Neuron (in vitro differentiated cells): ENCODE data around the gene G6PC2.
"Not testable (repeated sequence)": the region's sequence is repeated elsewhere in the genome, so short reads cannot be mapped to it uniquely, and the experiment has no call there.

Source experiments
- H2AFZ ChIP-seq: one replicate; pipeline ENCODE4 v1.6.1; 2013; ENCODE audit warnings: low read depth, mild to moderate bottlenecking, inconsistent platforms, low read length, moderate library complexity
- H3K27me3 ChIP-seq: one replicate; pipeline ENCODE4 v1.6.1; 2013; ENCODE audit warnings: low read length; ENCODE audit not compliant: insufficient read depth
- H3K36me3 ChIP-seq: one replicate; pipeline ENCODE4 v1.6.1; 2013; ENCODE audit warnings: low read length; ENCODE audit not compliant: insufficient read depth
- H3K4me1 ChIP-seq: one replicate; pipeline ENCODE4 v1.6.1; 2013; ENCODE audit warnings: low read length; ENCODE audit not compliant: insufficient read depth
- H3K4me3 ChIP-seq: 2 replicates; pipeline ENCODE4 v1.5.1; 2013; ENCODE audit warnings: mild to moderate bottlenecking, low read length, moderate library complexity
- H3K9me3 ChIP-seq: one replicate; pipeline ENCODE4 v1.6.1; 2013; ENCODE audit warnings: low read length

Gene G6PC2

DNA sequence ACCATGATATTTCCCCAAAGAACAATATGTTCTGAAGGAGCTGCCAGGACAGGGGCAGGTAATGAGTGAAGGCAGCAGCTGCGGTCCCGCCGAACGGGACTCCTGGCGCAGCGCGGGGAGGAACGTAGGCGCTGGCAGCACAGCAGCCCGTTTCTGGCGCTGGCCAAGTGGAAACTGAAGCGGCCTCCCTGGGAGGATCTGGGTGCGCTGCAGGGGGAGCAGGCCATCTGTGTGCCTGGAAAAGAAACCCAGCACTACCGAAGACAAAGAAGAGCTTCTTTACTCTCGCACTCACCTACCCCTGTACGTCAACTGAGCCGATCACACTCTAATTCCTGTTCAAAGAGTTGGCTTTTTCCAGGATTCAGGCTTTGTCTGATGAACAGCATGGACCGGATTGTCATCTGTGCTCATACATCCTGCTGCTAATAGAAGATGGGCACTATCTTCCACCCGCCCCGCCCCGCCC, 11.8 kb downstream of the G6PC2 start:
- Histone ChIP-seq H2AFZ (no peak overlapping the region), H3K4me3 (no peak overlapping the region), H3K27me3 (no peaks in the 10 kb centered on the region)

DNA sequence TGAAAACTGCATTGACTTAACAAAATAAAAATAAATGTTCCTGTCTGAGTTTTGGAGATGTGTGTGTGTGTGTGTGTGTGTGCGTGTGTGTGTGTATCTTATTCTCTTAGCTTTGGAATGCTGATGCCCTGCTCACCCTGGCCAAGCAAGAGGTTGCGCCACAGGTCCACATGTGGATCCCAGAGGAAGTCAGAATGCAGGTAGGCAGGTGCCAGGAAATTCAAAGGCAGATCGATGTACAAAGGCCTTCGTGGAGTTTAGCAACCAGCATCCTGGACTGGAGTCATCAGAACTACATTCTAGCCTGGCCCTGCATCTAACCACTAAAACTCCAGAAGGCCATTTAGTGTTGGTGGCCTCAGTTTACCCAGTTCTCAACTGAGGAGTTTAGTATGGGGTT, 12.4 kb downstream of the G6PC2 start:
- Histone ChIP-seq H3K4me3 (no peak overlapping the region), H3K4me1 (peaks cover 14% of the 10 kb centered on the region), H3K36me3 (no peaks in the 10 kb centered on the region), H3K9me3 (no peaks in the 10 kb centered on the region), H2AFZ (no peak overlapping the region), H3K27me3 (no peaks in the 10 kb centered on the region)

More for the DNA sequence above, 11.8 kb downstream of the G6PC2 start:
- Histone ChIP-seq H3K36me3 (no peaks in the 10 kb centered on the region), H3K9me3 (no peaks in the 10 kb centered on the region), H3K4me1 (peaks cover 14% of the 10 kb centered on the region)

DNA sequence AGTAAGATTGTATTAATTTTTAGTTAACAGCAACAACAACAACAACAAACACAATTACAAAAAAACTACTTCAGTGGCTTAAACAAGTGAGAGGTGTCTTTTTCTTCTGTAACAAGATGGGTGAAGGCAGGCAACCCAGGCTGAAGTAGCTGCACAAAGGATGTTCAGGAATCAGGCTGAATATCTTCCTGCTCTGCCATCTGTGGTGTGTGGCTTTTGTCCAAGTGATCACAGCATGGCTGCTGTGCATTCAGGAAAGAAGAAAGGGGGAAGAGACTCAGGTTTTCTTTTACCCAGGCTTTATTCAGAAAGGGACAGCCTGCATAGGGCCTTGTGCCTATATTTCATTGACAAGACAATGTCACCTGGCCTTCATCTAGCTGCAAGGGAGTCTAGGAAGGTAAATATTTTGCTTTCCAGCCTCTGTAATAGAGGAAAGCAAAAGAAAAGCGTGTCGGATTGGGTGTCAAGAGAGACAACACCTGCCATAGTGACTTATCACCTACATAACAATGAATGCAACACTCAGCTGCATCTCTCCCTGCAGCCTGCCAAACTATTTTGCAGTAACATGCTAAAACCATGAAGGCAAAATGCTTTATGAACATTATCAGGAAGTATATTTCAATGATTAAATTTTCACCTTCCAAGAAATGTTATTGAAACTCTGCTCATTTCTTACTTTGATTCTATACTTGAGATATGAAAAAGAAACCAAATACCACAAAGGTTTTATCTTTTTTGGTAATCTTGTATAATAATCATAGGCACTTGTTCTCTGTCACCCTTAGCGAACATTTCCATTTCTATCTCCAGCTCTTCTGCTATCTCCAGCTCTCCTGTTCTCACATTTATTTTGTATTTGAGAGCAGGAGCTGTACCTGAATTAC, 14.6 kb downstream of the G6PC2 start:
- no peaks in the 10 kb centered on the region for H3K9me3 ChIP-seq
- peaks cover 14% of the 10 kb centered on the region for H3K4me1 ChIP-seq
- no peak overlapping the region for H3K4me3 ChIP-seq
- H2AFZ ChIP-seq: no peak overlapping the region
- no peaks in the 10 kb centered on the region for H3K27me3 ChIP-seq
- no peaks in the 10 kb centered on the region for H3K36me3 ChIP-seq

DNA sequence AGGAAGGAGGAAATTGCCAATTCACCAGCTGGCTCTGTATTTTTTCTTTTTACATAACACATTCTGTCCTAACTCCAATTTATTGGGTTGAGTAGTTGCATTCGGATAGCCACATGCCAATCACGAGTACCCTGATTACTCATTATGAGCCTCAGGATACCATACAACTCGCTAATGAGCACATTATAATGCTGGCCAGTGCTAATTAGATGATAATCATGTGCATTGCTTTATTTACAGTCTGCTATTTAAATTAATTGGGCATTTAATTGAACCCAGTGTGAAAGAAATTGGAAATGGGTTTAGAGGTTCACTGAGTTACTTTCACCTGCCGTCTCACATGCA, 15.2 kb downstream of the G6PC2 start:
- Histone ChIP-seq H3K4me3 (no peak overlapping the region), H2AFZ (no peak overlapping the region), H3K4me1 (peaks cover 14% of the 10 kb centered on the region), H3K9me3 (no peaks in the 10 kb centered on the region), H3K27me3 (no peaks in the 10 kb centered on the region), H3K36me3 (no peaks in the 10 kb centered on the region)

DNA sequence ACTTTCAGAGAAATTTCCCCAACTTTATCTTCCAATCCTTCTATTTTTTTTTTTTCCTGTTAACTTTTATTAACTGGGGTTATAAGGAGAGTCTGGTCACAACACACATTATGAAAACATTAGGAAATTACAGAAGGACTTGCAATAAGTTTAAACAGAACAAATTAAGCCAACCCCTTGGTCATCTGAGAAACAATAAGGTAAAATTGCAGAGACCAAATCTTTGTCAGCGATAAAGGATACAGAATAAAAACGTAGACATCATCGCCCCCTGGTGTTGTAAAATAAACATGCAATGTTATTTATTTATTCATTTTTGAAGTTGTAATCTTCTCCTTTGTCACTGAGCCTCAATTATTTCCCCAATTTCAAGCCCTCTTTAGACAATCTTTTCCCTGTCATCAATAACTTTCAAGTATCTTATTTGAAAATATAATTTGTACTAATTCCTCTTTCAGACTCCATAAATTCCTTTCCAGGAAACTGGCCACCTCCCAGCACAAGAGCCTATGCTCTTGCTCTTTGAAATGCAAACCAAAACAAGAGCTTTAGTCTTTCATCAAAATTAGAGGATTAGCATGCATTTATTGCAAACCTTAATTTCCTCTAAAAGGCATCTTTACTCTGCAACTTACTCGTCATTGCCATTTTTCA, 19.5 kb downstream of the G6PC2 start:
- H3K9me3 ChIP-seq: no peaks in the 10 kb centered on the region
- H3K4me1 ChIP-seq: no peaks in the 10 kb centered on the region
- H3K4me3 ChIP-seq: no peak overlapping the region
- no peak overlapping the region for H2AFZ ChIP-seq
- no peaks in the 10 kb centered on the region for H3K36me3 ChIP-seq
- no peaks in the 10 kb centered on the region for H3K27me3 ChIP-seq

DNA sequence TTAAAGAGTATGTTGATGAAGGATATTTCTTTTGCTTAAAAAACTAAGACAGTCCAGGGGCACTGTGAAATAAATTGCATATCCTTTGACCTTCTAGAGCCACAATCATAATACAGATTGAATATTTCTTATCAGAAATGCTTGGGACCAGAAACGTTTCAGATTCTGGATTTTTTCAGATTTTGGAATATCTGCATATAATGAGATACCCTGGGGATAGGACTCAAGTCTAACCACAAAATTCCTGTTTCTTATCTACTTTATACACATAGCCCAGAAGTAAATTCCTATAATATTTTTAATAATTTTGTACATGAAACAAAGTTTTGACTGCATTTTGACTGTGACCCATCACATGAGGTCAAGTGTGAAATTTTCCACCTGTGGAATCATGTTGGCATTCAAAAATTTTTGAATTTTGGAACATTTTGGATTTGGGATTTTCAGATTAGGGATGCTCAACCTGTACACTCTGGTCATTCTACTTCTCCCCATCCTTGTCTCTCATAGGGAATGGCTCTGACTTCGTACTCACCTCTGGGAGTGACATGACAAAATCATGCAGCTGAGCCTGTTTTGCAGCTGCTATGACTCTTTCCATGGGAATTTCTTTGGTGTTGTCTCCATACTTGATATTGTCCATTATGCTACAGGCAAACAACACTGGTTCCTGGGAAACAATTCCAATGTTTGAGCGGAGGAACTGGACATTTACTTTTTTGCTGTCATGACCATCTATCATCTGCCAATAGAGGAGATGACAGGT, 25.7 kb downstream of the G6PC2 start:
- H3K9me3 ChIP-seq: no peaks in the 10 kb centered on the region
- H3K4me3 ChIP-seq: no peak overlapping the region
- H3K36me3 ChIP-seq: no peaks in the 10 kb centered on the region
- H3K4me1 ChIP-seq: no peaks in the 10 kb centered on the region
- no peaks in the 10 kb centered on the region for H3K27me3 ChIP-seq
- H2AFZ ChIP-seq: no peak overlapping the region

DNA sequence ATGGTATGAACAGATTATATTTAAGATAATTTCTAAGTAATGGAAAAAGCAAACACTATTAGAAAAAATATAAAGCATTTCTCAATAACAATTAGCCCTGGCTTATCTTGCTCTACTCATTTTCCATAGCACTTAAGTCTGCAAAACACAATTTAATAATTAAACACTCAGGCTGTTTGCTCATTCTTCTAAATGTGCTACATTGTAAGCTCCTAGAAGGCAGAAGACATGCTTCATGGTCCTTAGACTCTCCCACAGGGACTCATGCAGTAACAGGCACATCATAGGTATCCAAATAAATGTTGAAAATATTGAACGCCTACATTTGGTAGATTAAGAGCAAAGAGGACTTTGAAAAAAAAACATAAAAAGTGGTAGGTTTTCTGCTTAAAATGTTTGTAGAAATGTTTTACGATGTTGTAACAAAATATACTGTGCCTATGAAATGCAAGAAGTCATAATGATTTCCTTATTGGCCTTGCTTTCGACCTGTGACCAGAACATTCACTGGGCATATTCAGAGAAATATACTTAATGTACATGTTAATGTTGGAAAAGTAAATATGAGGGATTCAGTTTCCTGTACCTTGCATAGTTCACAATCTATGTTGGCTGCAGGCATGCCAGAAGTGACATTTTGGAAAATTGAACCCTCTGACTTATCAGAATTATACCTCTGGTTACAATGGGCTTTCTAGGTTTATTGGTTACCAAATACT, 27.2 kb downstream of the G6PC2 start:
- Histone ChIP-seq H3K4me1 (no peaks in the 10 kb centered on the region), H3K27me3 (no peaks in the 10 kb centered on the region), H3K36me3 (no peaks in the 10 kb centered on the region), H2AFZ (no peak overlapping the region), H3K4me3 (no peak overlapping the region), H3K9me3 (no peaks in the 10 kb centered on the region)

DNA sequence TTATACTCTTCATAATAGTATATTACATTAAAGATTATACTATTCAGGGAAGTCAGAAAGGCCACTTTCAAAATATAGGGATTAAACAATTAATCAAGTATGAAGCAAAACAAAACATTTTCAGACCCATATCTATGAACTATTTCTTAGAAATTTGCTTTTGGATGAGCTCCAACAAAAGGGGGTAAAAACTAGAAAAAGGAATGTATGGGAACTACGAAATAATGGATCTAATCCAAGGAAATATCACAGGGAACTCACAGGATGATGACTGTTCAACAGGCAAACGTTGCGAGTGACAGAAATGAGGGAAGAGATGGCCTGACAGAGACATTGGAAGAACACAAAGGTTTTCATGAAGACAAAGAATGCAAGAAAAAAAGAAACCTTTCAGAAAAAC, 27.9 kb downstream of the G6PC2 start:
- Histone ChIP-seq H2AFZ (no peak overlapping the region), H3K27me3 (no peaks in the 10 kb centered on the region), H3K36me3 (no peaks in the 10 kb centered on the region), H3K9me3 (no peaks in the 10 kb centered on the region), H3K4me3 (no peak overlapping the region), H3K4me1 (peaks cover under 1% of the 10 kb centered on the region)

DNA sequence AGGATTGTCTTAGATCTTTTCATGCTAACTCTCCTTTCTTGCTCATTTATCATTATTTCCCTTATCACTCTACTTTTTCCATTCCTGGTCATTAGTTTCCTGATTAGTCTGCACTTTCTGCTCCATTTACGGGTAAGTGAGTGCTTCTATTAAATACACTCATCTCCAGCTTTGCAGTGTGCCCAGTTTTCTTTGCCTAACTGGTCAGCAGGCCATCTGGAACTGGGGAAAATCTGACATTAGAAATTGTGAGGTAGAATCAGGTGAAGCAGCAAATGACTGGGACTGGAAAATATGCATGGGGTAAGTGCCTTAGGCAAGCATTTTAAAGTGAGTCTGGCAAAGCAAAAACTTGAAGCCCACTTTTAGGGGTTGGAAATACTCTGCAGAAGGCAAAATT, 29.2 kb downstream of the G6PC2 start:
- Histone ChIP-seq H3K4me1 (peaks cover 13% of the 10 kb centered on the region), H2AFZ (no peak overlapping the region), H3K27me3 (no peaks in the 10 kb centered on the region)

DNA sequence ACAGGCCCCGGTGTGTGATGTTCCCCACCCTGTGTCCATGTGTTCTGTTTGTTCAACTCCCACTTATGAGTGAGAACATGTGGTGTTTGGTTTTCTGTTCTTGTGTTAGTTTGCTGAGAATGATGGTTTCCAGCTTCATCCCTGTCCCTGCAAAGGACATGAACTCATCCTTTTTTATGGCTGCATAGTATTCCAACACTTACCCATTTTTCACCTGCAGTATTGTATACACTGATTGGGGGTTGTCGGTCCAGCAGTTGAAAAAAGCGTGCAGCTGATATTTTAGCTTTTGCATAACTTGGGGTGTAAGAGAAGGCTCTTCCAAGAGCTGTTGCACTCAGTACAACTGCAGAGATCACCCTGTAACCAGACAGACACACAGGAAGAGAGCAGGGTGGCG, 31.1 kb downstream of the G6PC2 start:
- H3K4me3 ChIP-seq, H3K36me3 ChIP-seq, H3K27me3 ChIP-seq, H3K9me3 ChIP-seq, H2AFZ ChIP-seq: not testable (repeated sequence)
- peaks cover 14% of the 10 kb centered on the region for H3K4me1 ChIP-seq

More for the DNA sequence above, 29.2 kb downstream of the G6PC2 start:
- Histone ChIP-seq H3K9me3 (no peaks in the 10 kb centered on the region), H3K4me3 (no peak overlapping the region), H3K36me3 (no peaks in the 10 kb centered on the region)

DNA sequence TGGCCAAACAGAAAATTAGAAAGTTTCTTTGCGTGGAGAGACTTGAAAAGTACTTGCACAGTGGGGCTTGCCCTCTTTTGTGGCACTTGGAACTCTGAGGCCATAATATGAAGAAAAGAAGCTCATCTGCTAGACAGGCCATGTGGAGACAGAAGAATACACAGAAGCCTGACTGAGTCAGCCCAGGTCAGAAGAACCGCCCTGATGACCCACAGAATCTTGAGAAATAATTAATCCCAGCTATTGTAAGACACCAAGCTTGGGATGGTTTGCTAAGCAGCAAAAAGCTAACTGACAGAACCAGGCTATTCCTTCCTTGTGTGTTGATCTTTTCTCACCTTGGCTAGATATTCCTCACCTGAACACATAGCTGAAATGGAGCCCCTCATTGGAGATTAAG, 33.7 kb downstream of the G6PC2 start:
- no peaks in the 10 kb centered on the region for H3K9me3 ChIP-seq
- H3K27me3 ChIP-seq: no peaks in the 10 kb centered on the region
- no peaks in the 10 kb centered on the region for H3K36me3 ChIP-seq
- H3K4me1 ChIP-seq: peaks cover 14% of the 10 kb centered on the region
- H3K4me3 ChIP-seq: no peak overlapping the region
- no peak overlapping the region for H2AFZ ChIP-seq

DNA sequence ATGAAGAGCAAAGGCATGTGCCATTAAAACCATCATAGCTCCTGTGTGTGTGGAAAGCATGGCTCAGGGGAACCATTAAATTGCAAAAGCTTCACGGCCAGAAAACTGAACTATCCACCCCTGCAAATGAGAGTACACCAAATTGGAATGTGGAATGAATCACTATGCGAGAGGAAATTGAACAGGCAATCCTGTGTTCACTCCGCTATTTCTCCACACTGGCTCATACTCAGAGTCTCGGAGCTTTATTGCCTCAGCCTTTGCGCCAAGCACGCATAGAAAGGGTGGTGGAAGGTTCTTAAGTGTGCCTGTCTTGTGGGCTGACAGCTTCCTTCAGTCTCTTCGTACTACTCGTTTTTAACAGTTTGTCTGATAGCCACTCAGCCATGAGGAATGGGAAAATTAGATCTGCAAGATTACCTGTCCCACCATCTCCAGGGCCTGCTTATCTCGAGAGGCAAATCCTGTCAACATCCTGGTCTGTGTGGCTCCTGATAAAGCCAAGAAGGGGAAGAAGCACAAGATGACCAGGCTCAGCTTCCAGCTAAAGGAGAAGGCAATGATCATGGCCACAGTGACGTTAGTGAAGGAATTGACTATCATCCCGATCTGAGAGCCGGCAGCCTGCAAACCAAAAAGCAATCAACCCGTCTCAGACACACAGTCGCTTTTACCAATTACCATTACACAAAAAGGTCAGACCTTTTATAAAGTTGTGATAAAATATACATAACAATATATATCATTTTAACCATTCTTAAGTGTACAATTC, 34.9 kb downstream of the G6PC2 start:
- Histone ChIP-seq H3K9me3 (no peaks in the 10 kb centered on the region), H3K4me3 (no peak overlapping the region), H3K27me3 (no peaks in the 10 kb centered on the region), H3K36me3 (no peaks in the 10 kb centered on the region), H2AFZ (no peak overlapping the region), H3K4me1 (peaks cover 14% of the 10 kb centered on the region)
